NCI-H2196 (cell line): ENCODE results near the gene FBXL16.
"Not testable (repeated sequence)": the region's sequence is repeated elsewhere in the genome, so short reads cannot be mapped to it uniquely, and the experiment has no call there.

ENCODE experiments used
- DNase-seq: peaks from one replicate; lab custom pipeline; 2025; ENCODE audit not compliant: unreplicated experiment; lab: John Stamatoyannopoulos, UW

FBXL16 gene

DNA sequence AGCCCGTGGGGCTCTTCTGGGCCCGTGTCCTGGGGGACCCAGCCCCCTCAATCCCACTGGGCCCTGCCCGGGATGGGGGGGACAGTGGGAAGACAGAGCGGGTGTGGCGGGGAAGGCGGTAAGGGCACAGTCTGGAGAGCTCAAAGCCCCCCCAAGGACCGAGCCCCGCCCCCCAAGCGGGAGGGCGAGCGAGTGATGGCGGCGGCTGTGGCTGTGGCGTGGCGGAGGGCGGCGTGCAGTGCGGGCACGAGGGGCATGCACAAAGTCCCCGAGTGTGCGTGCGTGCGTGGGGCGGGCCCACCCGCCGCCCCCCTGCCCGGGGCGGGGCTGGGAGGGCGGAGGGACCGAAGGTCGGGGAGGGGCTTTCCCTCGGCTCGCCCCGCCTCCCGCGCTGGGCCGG is 11.8 kb downstream of the FBXL16 start:
- DNase-seq = no peak

- no peak for DNase-seq
These were observed 12.2 kb downstream of the FBXL16 start for GRCh38 chr16:693364-693763.

- no peak for DNase-seq
These were observed 13.1 kb downstream of the FBXL16 start for GRCh38 chr16:692356-693108.

DNA sequence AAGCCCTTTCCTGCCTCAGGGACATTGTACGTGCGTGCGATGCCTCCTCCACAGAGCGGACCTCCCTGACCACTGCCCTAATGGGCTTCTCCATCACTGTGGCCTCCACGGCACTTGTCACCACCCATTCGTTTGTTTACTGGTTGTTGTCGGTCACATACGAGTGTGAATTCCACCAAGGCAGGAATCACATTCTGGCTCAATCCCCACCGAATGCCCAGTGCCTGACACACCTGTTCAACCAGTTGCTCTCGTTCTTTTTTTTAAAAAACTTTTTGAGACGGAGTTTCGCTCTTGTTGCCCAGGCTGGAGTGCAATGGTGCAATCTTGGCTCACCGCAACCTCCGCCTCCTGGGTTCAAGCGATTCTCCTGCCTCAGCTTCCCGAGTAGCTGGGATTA is 14.4 kb downstream of the FBXL16 start:
- DNase-seq = not testable (repeated sequence)

GRCh38 chr16:689175-689897 is 16.3 kb downstream of the FBXL16 start:
- no peak for DNase-seq

GRCh38 chr16:687499-687898 is 18.1 kb downstream of the FBXL16 start:
- DNase-seq = no peak

DNA sequence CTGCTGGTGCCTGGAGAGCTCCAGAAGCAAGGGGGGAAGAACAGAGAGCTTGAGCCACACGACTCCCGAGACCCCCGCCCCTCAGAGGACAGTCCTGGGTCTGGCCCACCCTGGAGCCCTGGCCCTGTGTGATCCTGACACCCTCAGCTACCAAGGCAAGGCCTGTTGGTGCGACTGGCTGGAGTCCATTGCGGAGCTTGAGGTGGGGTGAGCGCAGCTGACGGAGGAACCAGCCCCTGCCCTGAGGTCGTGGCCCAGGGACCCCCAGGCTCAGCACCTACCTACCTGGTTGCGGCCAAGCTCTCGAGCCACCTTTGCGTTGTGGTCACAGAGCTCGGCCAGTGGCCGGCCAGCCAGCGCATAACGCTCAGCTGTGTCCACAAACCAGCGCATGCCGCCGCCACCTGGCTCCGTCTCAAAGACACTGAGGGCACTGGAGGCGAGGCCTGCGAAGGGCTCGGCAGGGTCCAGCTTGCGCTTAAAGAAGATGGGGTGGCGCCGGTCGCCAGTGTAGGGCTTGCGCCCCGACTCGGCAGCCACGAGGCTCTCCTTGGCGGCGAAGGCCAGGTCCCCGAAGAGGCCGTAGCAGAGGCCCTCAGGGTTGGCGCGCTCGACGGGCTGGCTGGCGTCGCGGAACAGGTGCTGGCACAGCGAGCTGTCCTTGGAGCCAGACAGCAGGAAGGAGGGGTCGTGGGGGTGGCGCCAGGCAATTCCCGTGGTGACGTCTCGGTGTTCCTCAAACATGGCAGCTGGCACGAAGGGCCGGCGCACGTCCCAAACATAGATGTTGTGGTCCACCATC is 18.9 kb downstream of the FBXL16 start:
- no peak for DNase-seq

DNA sequence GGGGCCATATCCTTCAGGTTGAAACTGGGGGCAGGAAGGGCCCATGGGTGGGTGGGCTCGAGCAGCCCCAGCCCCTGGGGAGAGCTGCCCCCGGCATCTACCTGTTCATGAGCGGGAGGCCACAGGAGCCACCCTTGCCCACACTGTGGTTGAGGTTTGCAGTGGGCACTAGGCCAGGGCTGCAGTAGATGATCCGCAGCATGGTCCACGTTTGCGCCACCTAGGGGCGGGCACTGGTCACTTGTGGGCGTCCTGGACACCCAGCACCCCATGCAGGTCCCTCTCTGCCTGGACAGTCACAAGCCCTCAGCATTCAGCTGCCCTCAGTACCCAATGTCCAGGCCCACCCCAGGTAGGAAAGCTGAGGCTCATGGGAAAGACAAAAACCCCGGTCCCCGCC is 19.6 kb downstream of the FBXL16 start:
- DNase-seq = peak; percentile 80

DNA sequence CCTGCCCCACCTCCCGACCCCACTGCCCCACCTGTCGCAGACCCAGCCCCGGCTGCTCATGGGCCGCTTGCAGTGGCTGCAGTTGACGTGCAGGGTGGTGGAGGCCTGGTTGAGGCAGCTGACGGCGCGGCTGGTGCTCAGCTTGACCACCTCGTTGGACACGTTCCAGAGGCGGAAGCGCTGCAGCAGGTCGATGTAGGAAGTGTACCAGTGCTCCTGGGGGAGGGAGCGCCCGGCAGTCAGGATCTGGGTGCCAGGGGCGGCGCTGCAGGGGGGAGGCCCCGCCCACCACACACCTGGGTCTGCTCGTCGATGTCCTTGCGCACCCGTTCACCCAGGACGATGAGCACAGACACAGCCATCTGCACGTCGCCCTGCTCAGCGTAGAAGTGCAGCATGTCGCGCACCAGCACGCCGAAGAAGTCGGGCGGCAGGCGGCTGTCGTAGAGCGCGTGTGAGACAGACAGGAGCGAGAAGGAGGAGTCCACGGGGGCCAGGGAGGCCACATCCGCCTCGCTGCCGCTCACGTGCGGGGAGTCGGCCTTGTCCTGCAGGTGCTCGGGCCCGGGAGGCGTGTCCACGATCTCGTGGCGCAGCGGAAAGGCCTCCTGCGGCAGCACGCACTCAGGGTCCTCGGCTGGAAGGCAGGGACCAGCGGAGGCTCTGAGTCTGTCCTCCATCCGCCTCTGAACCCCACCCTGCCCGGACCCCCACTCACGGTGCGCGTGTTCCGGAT is 20.5 kb downstream of the FBXL16 start:
- DNase-seq = peak; percentile 91

DNA sequence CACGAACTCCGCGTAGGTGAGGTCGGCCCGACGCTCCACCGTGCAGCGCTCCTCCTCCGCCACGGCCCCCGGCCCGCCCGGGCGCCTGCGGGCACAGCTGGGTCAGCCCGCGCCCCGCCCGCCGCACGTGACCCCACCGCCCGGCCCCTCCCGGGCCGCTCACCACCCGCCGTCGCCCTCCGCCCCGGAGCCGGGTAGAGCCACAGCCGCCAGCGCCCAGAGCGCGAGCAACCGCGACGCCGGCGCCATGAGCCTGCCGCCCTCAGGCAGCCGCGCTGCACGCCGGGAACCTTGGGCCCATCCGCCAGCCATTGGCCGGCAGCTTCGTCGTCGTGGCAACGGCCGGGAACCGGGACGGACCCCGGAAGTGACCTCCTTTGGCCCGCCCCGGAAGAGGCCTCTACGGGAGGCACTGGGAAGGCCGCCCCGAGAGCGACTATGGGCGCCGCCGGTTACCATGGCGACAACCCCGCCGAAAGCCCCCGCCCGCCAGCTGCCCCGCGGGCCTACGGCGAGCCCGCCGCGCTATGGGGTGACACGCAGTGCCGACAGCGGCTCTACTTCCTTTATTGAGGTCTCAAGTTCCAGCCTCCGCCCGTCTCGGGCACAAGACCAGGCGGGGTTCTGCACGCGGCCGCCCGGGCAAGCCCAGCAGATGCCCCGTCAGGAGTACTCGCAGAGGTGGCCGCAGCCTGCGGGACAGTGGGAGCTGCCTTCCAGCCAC is 21.4 kb downstream of the FBXL16 start, which contains the start of gene JMJD8:
Gene JMJD8, minus strand, starts transcription at position 264 of the 724 bp plus-strand sequence. Its CDS starts 15 bp downstream, at position 249.
- peak; percentile 99 for DNase-seq

GRCh38 chr16:683396-684070 is 22.1 kb downstream of the FBXL16 start:
- DNase-seq = no peak

DNA sequence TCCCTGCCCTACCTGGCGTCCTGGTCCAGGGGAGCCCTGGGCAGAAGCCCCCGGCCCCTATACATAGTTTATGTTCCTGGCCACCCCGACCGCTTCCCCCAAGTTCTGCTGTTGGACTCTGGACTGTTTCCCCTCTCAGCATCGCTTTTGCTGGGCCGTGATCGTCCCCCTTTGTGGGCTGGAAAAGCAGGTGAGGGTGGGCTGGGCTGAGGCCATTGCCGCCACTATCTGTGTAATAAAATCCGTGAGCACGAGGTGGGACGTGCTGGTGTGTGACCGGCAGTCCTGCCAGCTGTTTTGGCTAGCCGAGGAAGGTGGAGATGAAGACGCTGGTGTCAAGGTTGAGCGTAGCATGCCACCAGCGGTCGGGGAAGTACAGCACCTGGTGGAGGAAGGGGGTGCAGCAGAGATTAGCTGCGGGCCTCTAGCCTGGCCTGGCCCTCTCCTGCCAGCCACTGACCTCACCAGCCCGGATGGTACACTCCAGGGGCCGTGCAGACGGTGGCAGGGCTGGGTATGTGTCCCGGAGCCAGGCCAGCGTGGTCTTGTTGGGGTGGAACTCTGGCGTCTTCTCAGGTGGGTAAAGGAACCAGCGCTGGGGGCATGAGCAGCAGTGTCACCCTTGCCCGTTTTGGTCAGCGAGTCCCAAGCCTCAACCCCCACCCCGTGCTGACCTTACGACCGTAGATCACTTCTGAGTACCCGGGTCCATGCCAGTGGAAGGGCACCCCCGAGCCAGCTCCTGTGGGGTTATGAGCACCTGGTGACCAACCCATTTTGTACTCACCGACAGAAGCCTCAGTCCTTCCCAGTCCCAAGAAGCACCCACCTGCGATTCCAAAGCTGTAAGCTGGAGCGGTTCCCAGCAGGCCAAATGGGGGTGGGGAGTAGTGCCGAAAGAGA is 22.9 kb downstream of the FBXL16 start:
- DNase-seq = no peak

DNA sequence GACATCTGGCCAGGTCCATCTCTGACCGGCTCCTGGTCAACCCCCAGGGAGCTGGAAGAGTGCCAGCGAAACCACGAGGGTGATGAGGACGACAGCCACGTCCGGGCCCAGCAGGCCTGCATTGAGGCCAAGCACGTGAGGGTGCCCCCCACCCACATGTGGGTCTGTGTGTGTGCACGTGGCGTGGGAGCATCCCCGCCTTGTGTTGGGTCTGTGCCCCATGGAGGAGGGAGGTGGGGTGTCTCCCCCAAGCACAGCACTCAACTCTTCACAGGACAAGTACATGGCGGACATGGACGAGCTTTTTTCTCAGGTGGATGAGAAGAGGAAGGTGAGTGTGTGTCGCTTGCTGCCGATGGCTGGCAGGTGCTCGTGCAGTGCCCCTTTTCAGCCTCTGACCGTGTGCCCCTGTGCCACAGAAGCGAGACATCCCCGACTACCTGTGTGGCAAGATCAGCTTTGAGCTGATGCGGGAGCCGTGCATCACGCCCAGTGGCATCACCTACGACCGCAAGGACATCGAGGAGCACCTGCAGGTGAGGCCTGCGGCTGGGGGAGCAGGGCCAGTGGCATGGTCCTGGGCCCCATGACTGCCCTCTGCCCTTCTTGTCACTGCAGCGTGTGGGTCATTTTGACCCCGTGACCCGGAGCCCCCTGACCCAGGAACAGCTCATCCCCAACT is 23.7 kb downstream of the FBXL16 start:
- no peak for DNase-seq

DNA sequence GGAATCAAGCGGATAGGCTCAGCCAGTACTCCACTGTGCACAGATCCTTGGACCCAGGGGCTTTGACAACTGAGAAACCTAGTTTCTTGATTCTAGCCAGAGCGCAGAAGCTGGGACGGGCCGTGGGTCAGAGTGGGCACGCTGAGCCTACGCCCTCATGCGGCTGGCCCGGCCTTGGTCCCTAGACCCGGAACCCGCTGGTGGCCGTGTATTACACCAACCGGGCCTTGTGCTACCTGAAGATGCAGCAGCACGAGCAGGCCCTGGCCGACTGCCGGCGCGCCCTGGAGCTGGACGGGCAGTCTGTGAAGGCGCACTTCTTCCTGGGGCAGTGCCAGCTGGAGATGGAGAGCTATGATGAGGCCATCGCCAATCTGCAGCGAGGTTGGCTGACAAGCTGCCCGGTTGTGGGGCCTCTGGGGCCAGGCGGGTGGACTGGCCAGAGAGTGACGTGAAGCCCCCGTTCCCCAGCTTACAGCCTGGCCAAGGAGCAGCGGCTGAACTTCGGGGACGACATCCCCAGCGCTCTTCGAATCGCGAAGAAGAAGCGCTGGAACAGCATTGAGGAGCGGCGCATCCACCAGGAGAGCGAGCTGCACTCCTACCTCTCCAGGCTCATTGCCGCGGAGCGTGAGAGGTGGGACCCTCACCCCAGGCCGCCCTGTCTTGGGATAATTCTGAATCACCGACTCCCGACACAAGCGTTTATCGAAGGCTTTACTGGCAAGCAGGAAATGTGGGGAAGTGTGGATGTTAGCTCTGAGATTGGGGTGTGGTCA is 24.4 kb downstream of the FBXL16 start:
- DNase-seq = peak; percentile 38

GRCh38 chr16:680625-680945 is 25.0 kb downstream of the FBXL16 start:
- DNase-seq = no peak

- DNase-seq = peak; percentile 86
These were observed 25.6 kb downstream of the FBXL16 start, which contains the start of gene STUB1 for GRCh38 chr16:679814-680624. Gene STUB1, plus strand, starts transcription at chr16:680410. Its CDS starts 116 bp downstream, at chr16:680526.
